Skeletal muscle satellite cell (primary cell): ENCODE data around the gene PRRX2.

Experiments used
- H3K27me3 ChIP-seq: 2 replicates; pipeline ENCODE4 v1.7.0; 2013; ENCODE audit warnings: low read length; ENCODE audit not compliant: control insufficient read depth, insufficient read depth
- H3K36me3 ChIP-seq: 2 replicates; pipeline ENCODE4 v1.7.0; 2013; ENCODE audit warnings: mild to moderate bottlenecking, control low read depth, low read length; ENCODE audit not compliant: insufficient read depth
- H3K4me1 ChIP-seq: 2 replicates; pipeline ENCODE4 v1.7.0; 2013; ENCODE audit warnings: low read length; ENCODE audit not compliant: control insufficient read depth, insufficient read depth
- H3K4me2 ChIP-seq: 2 replicates; pipeline ENCODE4 v1.7.0; 2013; ENCODE audit warnings: mild to moderate bottlenecking, low read length
- H3K4me3 ChIP-seq: 2 replicates; pipeline ENCODE4 v1.7.0; 2013; ENCODE audit warnings: low read length
- H3K9ac ChIP-seq: 2 replicates; pipeline ENCODE4 v1.7.0; 2013; ENCODE audit warnings: mild to moderate bottlenecking, low read depth, low read length, moderate library complexity
- H3K9me3 ChIP-seq: replicated peaks from 2 replicates; pipeline ENCODE4 v1.7.0; 2013; ENCODE audit warnings: mild to moderate bottlenecking, control low read depth, low read length

The PRRX2 gene

GRCh38 chr9:129717991-129718390 is 52.5 kb downstream of the PRRX2 start:
- Histone ChIP-seq H3K4me3 (no peak overlapping the region), H3K27me3 (peaks cover 24% of the 10 kb centered on the region), H3K4me1 (peaks cover 15% of the 10 kb centered on the region), H3K9ac (no peak overlapping the region), H3K36me3 (no peaks in the 10 kb centered on the region), H3K4me2 (no peak overlapping the region), H3K9me3 (no peaks in the 10 kb centered on the region)

- no peak overlapping the region for H3K9ac ChIP-seq
- no peak overlapping the region for H3K4me3 ChIP-seq
- peaks cover 24% of the 10 kb centered on the region for H3K27me3 ChIP-seq
- no peaks in the 10 kb centered on the region for H3K36me3 ChIP-seq
- H3K4me1 ChIP-seq = peaks cover 10% of the 10 kb centered on the region
- no peak overlapping the region for H3K4me2 ChIP-seq
- no peaks in the 10 kb centered on the region for H3K9me3 ChIP-seq
Measured at GRCh38 chr9:129718647-129719046, 53.2 kb downstream of the PRRX2 start.

DNA sequence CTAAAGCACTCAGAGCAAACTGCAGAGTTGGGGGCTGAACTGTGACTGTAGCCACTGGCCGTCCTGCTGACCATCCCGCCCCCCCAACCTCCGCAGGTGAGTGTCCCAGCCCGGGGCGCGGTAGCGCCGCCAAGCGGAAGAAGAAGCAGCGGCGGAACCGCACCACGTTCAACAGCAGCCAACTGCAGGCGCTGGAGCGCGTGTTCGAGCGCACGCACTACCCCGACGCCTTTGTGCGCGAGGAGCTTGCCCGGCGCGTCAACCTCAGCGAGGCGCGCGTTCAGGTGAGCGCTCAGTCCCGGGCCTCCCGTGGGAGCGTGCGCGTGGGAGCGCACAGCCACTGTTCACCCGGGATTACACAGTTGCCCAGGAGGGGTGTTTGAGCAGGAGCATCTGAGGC is 53.7 kb downstream of the PRRX2 start:
- H3K4me3 ChIP-seq = no peak overlapping the region
- H3K9ac ChIP-seq = no peak overlapping the region
- peaks cover 8% of the 10 kb centered on the region for H3K4me1 ChIP-seq
- peaks cover 24% of the 10 kb centered on the region for H3K27me3 ChIP-seq
- H3K4me2 ChIP-seq = no peak overlapping the region
- no peaks in the 10 kb centered on the region for H3K9me3 ChIP-seq
- no peaks in the 10 kb centered on the region for H3K36me3 ChIP-seq

DNA sequence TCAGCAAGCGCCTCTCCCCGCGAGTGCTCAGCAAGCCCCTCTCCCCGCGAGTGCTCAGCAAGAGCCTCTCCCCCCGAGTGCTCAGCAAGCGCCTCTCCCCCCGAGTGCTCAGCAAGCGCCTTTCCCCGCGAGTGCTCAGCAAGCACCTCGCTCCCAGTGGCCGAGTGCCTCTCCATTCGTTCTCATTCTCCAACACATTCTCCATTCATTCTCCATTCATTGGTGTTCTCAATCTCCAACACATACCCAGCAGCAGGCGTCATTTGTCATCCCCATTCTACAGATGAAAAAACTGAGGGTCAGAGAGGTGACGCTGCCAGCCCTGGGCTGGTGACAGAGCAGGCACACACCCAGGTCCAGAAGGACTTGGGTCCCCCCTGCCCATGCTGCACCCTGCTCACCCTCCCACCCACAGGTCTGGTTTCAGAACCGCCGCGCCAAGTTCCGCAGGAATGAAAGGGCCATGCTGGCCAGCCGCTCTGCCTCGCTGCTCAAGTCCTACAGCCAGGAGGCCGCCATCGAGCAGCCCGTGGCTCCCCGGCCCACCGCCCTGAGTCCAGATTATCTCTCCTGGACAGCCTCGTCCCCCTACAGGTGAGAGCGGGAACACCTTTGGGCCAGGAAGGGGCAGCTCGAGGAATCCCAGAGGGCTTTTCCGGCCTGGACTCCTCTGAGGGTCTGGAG is 54.9 kb downstream of the PRRX2 start:
- no peaks in the 10 kb centered on the region for H3K4me1 ChIP-seq
- H3K9ac ChIP-seq = no peak overlapping the region
- H3K36me3 ChIP-seq = no peaks in the 10 kb centered on the region
- H3K4me2 ChIP-seq = no peak overlapping the region
- H3K27me3 ChIP-seq = peaks cover 21% of the 10 kb centered on the region
- H3K9me3 ChIP-seq = no peaks in the 10 kb centered on the region
- H3K4me3 ChIP-seq = no peak overlapping the region

DNA sequence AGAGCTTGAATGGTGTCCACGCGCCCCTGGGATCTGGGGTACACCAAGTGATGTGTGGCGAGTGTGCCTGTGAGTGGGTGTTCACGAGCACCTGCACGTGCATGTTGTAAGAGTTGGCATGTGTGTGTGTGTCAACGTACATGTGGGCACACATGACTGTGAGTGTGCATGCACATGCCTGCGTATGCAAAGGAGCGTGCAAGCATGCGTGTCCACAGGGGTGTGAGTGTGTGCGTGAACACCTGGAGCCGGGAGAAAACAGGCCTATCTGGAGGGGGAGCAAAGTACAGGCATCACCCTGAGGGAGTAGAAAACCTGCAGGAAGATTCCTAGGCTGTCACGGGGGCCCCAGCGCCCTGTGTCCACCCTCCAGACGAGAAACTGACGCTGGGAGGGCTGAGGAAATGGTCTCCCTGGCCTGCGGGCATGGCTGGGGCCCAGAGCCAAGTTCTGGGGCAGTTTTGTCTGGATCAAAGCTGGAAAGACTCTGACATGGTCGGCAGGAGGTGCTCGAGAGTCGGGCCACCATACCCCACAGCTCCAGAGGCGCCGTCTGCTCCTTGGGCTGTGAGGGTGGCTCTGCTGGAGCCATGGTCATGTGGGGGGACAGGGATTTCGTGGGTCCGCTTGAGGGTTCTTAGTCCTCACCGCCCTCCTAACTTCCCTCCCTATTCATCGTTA is 55.6 kb downstream of the PRRX2 start:
- Histone ChIP-seq H3K4me2 (no peak overlapping the region), H3K9me3 (no peaks in the 10 kb centered on the region), H3K9ac (no peak overlapping the region), H3K4me3 (no peak overlapping the region), H3K27me3 (peaks cover 18% of the 10 kb centered on the region), H3K4me1 (peaks cover 7% of the 10 kb centered on the region), H3K36me3 (no peaks in the 10 kb centered on the region)

DNA sequence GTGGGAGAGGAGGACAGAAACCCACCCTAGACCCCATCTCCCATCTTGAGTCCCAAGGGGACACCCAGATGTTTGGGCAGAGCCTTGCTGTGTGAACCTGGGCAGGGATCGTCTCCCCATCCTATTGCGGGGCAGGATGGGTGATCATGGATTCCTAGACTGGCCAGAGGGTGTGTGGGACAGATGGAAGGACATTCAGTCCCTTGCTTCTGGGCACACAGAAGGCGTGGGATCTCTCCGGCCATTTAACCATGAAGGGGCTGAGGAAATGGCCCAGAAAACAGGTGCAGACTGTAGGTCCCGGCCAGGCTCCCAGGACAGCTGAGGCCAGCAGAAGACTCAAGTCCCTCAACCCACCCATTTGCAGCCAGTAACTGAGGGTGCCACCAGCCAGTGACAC is 57.5 kb downstream of the PRRX2 start:
- Histone ChIP-seq H3K9ac (no peak overlapping the region), H3K4me3 (no peak overlapping the region), H3K27me3 (peaks cover 16% of the 10 kb centered on the region), H3K36me3 (no peaks in the 10 kb centered on the region), H3K9me3 (no peaks in the 10 kb centered on the region), H3K4me1 (peaks cover 11% of the 10 kb centered on the region), H3K4me2 (no peak overlapping the region)

DNA sequence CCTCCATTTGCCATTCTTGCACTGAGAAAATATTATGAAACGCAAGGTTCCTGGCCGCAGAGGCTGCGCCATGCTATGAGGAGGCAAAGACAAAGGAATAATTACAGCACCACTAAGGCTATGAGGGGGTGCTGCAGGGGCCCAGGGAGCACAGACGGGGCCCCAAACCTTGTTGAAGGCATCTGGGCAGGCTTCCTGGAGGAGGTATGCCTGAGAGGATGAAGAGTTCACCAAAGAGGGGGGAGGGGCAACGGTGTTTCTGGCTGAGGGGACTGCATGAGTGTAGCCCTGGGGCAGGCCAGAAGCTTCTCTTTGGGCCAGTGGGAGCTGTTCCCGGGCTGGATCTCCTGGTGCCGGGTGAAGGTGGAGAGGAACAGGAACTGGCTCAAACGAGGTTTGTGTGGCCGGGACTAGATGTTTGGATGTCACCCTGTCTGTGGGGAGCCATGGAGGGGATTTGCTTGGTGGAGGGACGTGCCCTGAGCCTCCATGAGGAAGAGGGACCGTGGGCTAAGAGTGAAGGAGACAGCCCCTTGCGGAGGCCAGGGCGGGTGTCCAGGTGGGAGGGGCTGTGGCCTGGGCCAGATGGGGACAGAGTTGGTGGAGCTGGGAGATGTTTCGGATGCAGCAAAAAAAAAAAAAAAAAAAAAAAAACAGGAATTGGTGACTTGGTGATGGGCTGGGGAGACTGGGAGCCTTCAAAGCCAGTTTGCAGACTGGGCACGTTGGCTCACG is 59.2 kb downstream of the PRRX2 start:
- Histone ChIP-seq H3K9me3 (no peaks in the 10 kb centered on the region), H3K4me1 (peaks cover 11% of the 10 kb centered on the region), H3K36me3 (no peaks in the 10 kb centered on the region), H3K4me2 (no peak overlapping the region), H3K4me3 (no peak overlapping the region), H3K27me3 (peaks cover 11% of the 10 kb centered on the region), H3K9ac (no peak overlapping the region)

DNA sequence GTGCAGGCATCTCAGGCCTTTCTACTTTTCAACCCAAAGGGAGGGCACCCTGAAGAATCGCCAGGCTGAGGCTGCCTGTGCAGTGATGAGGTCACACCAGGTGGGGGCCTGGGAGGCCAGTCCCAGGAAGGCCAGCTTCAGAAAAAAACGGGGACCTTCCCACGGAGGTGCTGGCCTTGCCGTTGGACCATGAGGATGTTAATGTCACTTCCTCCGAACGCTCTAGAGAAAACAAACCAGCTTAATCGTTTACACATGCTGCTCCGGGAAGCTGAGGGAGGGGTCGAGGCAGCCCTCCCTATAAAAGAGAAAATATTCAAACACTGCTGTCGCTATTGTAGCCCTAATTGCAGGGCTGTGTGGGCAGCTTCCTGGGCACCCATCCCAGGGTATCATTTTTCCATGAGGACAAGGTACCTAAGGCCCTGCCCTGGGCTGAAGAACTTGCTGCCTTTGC is 60.4 kb downstream of the PRRX2 start:
- H3K9ac ChIP-seq = no peak overlapping the region

GRCh38 chr9:129726322-129727160 is 61.1 kb downstream of the PRRX2 start:
- peaks cover 11% of the 10 kb centered on the region for H3K4me1 ChIP-seq
- no peaks in the 10 kb centered on the region for H3K36me3 ChIP-seq
- no peak overlapping the region for H3K4me3 ChIP-seq
- peaks cover 16% of the 10 kb centered on the region for H3K27me3 ChIP-seq
- H3K9me3 ChIP-seq = no peaks in the 10 kb centered on the region
- no peak overlapping the region for H3K9ac ChIP-seq
- H3K4me2 ChIP-seq = peak overlapping the region; percentile 69

More for the DNA sequence above, 60.4 kb downstream of the PRRX2 start:
- Histone ChIP-seq H3K4me2 (peak overlapping the region; percentile 29), H3K4me3 (no peak overlapping the region), H3K9me3 (no peaks in the 10 kb centered on the region), H3K27me3 (peaks cover 13% of the 10 kb centered on the region), H3K36me3 (no peaks in the 10 kb centered on the region), H3K4me1 (peaks cover 11% of the 10 kb centered on the region)

- Histone ChIP-seq H3K27me3 (peaks cover 33% of the 10 kb centered on the region), H3K36me3 (no peaks in the 10 kb centered on the region), H3K9ac (no peak overlapping the region), H3K4me2 (no peak overlapping the region), H3K4me1 (peaks cover 11% of the 10 kb centered on the region), H3K4me3 (no peak overlapping the region), H3K9me3 (no peaks in the 10 kb centered on the region)
Measured at GRCh38 chr9:129728744-129729143, 63.3 kb downstream of the PRRX2 start.
